ENCODE data around the gene NEU1.

Gene NEU1

GRCh38 chr6:31892821-31893220, 30.2 kb upstream of the NEU1 start:
- no peak for DNase-seq

DNA sequence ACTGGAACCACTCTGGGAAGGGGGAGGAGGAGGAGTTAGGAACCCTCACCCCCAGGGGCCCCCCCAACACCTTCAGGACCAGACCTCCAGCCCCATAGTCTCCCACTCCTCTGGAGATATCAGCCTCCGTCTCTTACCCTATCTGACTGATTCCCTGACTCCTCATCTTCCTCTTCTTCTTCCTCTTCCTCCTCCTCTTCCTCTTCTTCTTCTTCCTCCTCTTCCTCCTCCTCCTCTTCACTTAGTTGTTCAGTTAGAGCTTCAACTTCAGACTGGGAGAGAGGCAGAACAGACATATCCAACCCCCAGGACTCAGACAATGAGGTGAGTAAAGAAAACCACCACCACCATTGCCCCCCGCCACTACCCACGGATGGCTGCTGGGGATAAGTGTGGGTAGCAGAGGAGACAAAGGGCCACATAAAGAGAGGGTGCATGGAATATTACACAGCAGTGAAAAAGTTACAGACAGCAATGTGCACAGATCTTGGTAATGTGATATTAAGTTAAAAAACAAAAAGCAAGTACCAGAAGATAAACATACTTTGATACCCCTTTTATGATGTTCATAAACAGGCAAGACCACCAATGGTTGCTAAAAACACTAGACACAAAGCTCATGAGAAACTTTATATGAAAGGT, 26.8 kb upstream of the NEU1 start:
- DNase-seq = no peak

GRCh38 chr6:31888276-31889258, 25.9 kb upstream of the NEU1 start:
- peak; percentile 85 for DNase-seq

GRCh38 chr6:31887173-31888007, 24.8 kb upstream of the NEU1 start:
- DNase-seq = no peak

- no peak for DNase-seq
These were observed 23.9 kb upstream of the NEU1 start for GRCh38 chr6:31886541-31886991.

DNA sequence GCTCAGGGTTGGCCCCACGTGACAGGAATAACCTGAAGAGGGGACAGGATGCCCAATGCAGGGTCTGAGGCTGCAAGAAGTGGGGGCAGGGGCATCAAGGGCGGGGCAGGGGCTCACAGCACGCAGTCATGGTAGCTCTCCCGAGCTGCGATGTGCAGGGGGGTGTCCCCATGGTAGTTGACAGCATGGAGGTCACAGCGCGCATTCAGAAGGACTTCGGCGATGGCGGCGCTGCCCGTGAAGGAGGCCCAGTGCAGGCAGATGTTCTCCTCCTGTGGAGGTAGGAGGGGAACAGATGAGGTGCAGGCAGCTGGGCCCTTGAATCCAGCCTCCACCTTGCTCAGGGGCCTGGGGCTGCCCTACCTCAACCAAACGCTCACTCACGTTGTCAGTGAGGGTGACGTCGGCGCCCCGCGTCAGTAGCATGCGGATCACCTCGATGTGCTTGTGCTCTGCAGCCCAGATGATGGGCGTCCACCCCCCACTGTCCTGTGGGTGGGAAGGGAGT, 22.0 kb upstream of the NEU1 start:
- DNase-seq = no peak

DNA sequence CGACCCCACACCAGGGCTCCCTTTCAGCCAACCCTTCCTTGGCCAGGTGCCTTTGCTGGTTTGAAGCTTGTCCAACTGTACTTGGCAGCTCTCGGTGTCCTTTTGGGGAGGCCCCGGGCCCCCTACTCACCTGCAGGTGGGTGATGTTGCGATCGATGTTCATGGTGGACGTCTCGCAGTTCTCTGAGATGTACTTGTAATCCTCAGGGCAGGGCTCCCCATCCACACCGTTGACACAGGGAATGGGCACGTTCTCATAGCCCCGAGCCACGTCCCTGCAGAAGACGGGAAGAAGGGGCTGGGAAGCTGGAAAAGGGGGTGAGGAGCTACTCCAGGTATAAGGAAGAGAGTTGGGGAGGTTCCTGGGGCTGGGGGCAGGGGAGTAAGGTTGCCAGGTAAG, 21.1 kb upstream of the NEU1 start:
- DNase-seq = no peak

DNA sequence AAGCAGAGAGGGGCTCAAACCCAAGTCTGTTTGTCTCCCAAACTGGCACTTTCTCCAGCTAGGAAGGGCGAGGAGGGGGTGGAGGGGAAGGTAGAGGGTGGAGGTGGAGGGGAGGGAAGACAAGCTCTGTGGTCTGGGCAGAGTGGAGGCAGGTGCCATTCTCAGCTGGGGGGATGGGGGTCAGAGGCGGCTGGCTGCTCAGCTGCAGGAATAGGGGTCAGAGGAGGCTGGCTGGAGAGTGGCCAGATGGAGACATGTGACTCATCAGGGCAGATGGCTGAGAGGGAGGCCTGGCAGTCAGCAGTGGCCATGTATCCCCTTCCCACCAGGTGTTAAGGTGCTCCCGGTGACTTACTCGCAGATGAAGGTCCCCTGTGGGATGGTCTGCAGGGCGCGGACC, 19.7 kb upstream of the NEU1 start:
- DNase-seq = no peak

DNA sequence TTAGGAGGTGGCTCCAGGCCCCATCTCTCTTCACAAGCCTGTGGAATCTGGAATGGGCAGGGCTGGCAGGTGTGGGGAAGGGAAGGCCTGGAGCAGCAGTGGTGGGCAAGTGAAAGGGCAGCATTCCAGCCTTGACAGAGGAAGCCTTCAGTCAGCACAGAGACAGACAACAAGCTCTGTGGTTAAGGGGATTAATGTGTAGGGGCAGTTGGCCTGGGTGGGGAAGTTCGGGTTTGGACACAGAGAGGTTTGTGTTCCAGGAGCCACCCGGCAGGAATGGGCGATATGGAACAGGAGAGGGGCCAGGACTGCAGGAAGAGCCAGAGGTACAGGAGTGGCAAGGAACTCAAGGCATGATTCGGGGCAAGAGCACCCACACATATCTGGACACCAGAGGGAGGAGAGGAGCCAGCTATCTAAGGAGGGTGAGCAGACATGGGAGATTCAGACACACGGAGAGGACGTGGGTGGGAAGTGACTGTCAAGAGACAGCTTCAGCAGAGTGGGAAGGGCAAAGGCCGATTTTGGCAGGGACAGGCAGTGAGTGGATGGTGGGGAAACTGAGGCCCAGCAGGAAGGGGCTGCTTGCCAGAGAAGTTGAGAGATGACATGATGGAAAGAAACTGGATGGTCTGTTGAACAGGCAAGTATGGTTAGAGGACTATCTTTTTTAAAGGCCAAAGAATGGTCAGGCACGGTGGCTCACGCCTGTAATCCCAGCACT, 18.7 kb upstream of the NEU1 start:
- DNase-seq = no peak

- DNase-seq = no peak
These were observed 18.0 kb upstream of the NEU1 start for GRCh38 chr6:31880616-31881015.

DNA sequence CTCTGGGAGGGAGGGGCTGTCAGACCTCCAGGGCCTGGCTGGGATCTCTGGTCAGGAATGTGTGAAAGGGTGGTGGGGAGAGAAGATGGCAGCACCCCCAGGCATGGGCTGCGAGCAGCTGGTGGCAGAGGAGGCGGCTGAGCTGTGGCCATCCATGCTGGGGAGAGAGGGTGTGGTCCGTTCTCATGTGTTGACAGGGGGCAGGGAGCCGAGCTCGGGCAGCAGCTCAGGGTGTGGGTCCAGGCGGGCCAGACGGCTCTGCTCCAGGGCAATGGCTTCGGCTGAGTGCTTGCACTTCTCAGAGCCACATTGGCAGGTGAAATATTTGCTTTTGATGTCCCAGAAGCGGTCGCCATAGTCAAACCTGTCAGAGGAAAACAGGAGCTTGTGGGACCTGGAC, 17.3 kb upstream of the NEU1 start:
- DNase-seq = no peak

GRCh38 chr6:31879143-31879542, 16.5 kb upstream of the NEU1 start:
- no peak for DNase-seq

DNA sequence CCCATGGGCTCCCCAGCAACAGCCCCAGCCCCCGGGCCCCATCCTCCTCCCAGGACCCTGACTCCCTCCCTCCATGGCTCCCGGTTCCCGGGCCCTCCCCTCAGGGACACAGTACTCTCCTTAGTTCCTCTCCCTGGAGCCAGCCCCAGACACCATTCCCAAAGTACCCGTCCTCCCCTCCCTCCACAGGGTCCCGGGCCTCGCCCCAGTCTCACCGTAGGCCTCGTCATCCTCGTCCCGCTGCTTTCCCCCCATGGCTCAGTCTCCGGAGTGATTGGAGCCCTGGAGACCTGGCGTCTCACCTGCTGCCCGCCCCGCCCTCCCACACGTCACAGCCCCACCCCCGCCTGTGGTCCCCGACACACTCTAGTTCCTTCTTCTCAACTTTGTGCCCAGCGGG, 16.1 kb upstream of the NEU1 start, which contains the start of gene SLC44A4:
Gene SLC44A4 (minus strand): TSS at position 272 of the 400 bp plus-strand sequence. CDS start 17 bp downstream, at position 255.
- DNase-seq = no peak

DNA sequence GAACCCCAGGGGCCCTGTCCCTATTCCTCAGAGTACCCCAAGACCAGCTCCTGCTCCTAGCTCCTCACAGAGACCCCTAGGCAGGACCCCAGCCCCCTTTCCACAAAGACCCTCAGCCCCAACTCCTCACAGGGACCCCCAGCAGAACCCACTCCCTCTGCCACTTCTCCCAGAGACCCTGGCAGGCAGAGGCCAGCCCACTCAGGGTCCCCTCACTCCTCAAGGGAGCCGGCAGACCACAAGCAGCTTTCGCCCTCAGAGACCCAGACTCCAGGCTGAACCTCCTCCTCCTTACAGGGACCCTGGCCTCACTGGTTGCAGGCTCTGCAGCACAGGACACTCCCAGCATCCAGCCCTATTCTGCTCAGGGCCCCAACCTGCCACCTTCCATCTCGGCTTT, 15.6 kb upstream of the NEU1 start:
- DNase-seq = no peak

DNA sequence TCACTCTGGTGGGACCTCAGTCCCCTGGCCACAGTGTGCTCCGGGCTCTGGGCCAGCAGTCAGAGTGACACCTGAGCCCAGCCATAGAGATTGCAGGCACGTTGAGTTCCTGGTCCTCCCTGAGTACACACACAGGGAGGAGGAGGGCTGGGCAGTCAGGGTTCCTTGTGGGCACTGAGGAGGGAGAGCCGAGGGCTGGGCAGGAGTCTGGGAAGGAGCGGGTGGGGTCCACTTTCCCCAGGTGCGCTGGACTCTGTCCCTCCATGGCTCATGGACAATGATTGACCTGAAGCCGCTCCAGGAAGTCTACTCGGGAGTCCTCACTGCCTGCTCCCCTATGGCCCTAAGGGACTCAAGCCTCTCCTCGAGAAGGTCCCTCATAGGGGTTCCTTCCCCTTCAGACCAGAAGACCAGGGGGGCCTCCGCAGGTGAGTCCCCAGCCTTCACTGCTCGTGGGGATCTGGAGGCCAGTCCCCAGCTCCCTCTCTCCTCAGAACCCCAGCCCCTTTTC, 15.1 kb upstream of the NEU1 start:
- no peak for DNase-seq

GRCh38 chr6:31877125-31877650, 14.6 kb upstream of the NEU1 start:
- no peak for DNase-seq

GRCh38 chr6:31876357-31876756, 13.7 kb upstream of the NEU1 start:
- no peak for DNase-seq

GRCh38 chr6:31875877-31876276, 13.3 kb upstream of the NEU1 start:
- DNase-seq = no peak

- DNase-seq = no peak
These were observed 12.4 kb upstream of the NEU1 start for GRCh38 chr6:31874836-31875572.

- DNase-seq = no peak
These were observed 11.6 kb upstream of the NEU1 start for GRCh38 chr6:31874084-31874670.
